Smooth muscle cell of bladder (primary cell): ENCODE results near the gene TMEM132E. TPM values are rescaled to one million over a fixed set of nuclear protein-coding genes. Genes with fewer than 3 reads are reported as not detected.

ENCODE experiments used
- total RNA-seq: library from RNA; depleted of rRNA; stranded (reverse); fragments of >200 nt; gene quantifications from 2 replicates; pipeline ENCODE4 v1.2.3, GENCODE V29; 2014

The TMEM132E gene
- under 0.01 and 0.09 TPM in 2 replicates for total RNA-seq

DNA sequence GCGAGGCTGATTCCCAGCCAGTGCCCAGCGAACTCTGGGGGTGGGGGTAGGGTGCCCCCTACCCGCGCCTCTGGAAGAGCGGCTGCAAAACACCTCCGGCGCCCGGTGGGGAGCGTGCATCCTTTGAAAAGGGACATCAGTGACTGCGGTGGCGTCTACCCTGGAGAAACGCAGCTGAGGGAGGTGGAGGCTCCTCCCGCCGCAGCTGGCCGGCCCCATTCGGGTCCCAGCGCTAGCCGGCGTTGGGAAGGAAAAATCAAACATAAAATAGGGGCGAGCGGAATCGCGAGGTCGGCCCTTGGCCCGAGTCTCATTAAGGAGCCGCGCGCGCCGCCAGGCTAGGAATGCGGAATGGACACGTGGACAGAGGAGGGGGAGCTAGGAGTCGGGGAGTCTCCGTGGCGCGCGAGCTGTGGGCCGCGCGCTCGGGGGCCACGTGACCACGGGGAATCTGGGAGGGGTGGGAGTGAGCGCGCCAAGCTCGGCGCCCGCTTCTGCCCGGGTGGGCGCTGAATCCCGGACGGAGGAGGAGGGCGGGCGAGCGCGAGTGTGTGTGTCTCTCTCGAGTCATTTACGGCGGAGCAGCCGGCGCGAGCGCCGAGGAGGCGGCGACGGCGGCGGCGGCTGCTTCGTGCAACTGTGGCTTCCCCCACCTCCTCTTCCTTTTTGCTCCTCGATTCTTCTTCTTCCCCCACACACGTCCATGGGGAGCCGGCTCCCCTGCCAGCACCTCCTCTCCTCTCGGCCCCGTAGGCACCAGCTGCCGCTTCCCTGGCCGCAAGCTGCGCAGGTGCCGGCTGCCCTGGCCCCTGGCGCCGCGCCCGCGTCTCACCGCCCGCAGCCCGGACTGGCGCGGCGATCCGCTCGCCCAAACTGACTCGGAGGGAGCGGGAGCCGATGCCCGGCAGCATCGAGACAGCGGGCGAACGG lies at the start of gene TMEM132E:
TMEM132E (plus strand) TSS at position 566 of the 930 bp plus-strand sequence. CDS start 1,495 bp downstream, outside the sequence.

Other genes starting within 250 kb of the TMEM132E start
- gene CCL13, start 223.1 kb upstream of the TMEM132E start, total RNA-seq = 1.5 and 5.8 TPM in 2 replicates
- not detected in 2 replicates for gene CCL1, start 216.3 kb upstream of the TMEM132E start, total RNA-seq